ENCODE results near the gene MARS1. TPM values are rescaled to one million over a fixed set of nuclear protein-coding genes. Genes with fewer than 3 reads are reported as not detected.

Gene MARS1
- total and polyA plus RNA-seq, 2 donors (not counting 1 experiment from before 2014, with no cell fraction given): 89.9 to 352 TPM

DNA sequence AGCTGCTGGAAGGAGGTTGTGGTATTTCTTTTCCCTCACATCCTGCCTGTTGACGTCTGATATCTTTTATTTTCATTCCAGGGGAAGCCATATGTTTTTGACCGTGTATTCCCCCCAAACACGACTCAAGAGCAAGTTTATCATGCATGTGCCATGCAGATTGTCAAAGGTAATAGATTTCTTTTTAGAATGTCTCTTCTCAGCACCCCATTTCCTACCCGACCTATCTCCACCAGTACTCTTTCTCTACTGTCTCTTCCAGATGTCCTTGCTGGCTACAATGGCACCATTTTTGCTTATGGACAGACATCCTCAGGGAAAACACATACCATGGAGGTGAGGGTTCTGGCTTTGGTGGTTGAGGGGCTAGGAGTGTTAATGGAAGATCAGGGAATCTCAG lies 75.5 kb downstream of the MARS1 start:
- H3K27me3 ChIP-seq (ENCODE audit: control insufficient read depth, insufficient read depth, low read length): no peaks in the 10 kb centered on the region
- H3K4me3 ChIP-seq (replicated peaks in 1 of 4; ENCODE audit: control extremely low read depth in 1 of 4, insufficient read depth in 1 of 4, low read depth in 3 of 4, low read length in 4 of 4): no peak overlapping the region
- no peaks in the 10 kb centered on the region for H3K79me2 ChIP-seq (ENCODE audit: control insufficient read depth, insufficient read depth, low read length)
- no peak overlapping the region for H3K9ac ChIP-seq (ENCODE audit: insufficient read depth, low read length)
- H3K9me3 ChIP-seq (ENCODE audit: control insufficient read depth, insufficient read depth, low read depth, low read length): no peaks in the 10 kb centered on the region
- H3K27ac ChIP-seq (ENCODE audit: insufficient read depth, low read length): no peak overlapping the region
- no peak for DNase-seq (ENCODE audit: low read depth in 2 of 2)
- H3K4me2 ChIP-seq (ENCODE audit: extremely low read depth, insufficient read depth, low read length): no peak overlapping the region
- H2AFZ ChIP-seq (ENCODE audit: low read length): no peak overlapping the region
- H3K4me1 ChIP-seq (ENCODE audit: control insufficient read depth, extremely low read depth, insufficient read depth, low read length): no peaks in the 10 kb centered on the region
- H4K20me1 ChIP-seq (ENCODE audit: control insufficient read depth, extremely low read depth, insufficient read depth, low read length): no peaks in the 10 kb centered on the region
- TF ChIP-seq, protein P1, sequence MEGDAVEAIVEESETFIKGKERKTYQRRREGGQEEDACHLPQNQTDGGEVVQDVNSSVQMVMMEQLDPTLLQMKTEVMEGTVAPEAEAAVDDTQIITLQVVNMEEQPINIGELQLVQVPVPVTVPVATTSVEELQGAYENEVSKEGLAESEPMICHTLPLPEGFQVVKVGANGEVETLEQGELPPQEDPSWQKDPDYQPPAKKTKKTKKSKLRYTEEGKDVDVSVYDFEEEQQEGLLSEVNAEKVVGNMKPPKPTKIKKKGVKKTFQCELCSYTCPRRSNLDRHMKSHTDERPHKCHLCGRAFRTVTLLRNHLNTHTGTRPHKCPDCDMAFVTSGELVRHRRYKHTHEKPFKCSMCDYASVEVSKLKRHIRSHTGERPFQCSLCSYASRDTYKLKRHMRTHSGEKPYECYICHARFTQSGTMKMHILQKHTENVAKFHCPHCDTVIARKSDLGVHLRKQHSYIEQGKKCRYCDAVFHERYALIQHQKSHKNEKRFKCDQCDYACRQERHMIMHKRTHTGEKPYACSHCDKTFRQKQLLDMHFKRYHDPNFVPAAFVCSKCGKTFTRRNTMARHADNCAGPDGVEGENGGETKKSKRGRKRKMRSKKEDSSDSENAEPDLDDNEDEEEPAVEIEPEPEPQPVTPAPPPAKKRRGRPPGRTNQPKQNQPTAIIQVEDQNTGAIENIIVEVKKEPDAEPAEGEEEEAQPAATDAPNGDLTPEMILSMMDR (conservative IDR thresholded peaks at IDR 0.05 in 1 of 2, IDR thresholded peaks at IDR 0.05 in 1 of 2; ENCODE audit: low read depth in 1 of 2, low read length in 2 of 2): no peak
- no peak for TF ChIP-seq EZH2 (IDR thresholded peaks at IDR 0.05; ENCODE audit: low read length, missing control alignments)
- no peaks in the 10 kb centered on the region for H3K36me3 ChIP-seq (ENCODE audit: control insufficient read depth, insufficient read depth, low read length)

DNA sequence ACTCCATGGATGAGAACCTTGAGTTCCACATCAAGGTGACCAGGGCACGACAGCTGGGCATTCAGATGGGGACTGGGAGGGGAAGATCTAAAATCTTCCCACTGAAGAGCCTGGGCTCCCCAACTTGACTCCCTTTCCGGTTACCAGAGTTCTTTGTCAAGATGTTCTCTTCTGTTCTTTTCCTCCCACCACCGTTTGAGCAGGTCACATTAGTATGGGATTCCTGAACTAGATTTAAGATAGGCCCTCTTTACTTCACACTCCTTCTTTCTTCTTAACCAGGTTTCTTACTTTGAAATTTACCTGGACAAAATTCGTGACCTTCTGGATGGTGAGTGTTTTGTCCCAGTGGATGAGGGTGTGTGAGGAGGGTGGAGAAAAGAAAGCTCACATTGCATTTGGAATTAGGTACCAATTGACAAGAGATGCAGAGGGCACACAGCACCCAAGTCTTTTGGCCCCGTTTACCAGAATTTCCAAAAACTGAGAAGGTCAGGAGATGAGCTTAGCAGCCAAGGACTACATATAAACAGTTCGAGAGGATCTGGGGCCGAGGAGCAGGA lies 76.4 kb downstream of the MARS1 start:
- Histone ChIP-seq H3K9ac (ENCODE audit: insufficient read depth, low read length) (no peak overlapping the region), H3K36me3 (ENCODE audit: control insufficient read depth, insufficient read depth, low read length) (no peaks in the 10 kb centered on the region), H3K79me2 (ENCODE audit: control insufficient read depth, insufficient read depth, low read length) (no peaks in the 10 kb centered on the region), H3K4me1 (ENCODE audit: control insufficient read depth, extremely low read depth, insufficient read depth, low read length) (no peaks in the 10 kb centered on the region), H4K20me1 (ENCODE audit: control insufficient read depth, extremely low read depth, insufficient read depth, low read length) (no peaks in the 10 kb centered on the region), H2AFZ (ENCODE audit: low read length) (no peak overlapping the region), H3K4me2 (ENCODE audit: extremely low read depth, insufficient read depth, low read length) (no peak overlapping the region), H3K4me3 (replicated peaks in 1 of 4; ENCODE audit: control extremely low read depth in 1 of 4, insufficient read depth in 1 of 4, low read depth in 3 of 4, low read length in 4 of 4) (no peak overlapping the region), H3K27ac (ENCODE audit: insufficient read depth, low read length) (no peak overlapping the region), H3K9me3 (ENCODE audit: control insufficient read depth, insufficient read depth, low read depth, low read length) (no peaks in the 10 kb centered on the region), H3K27me3 (ENCODE audit: control insufficient read depth, insufficient read depth, low read length) (no peaks in the 10 kb centered on the region)
- no peak for DNase-seq (ENCODE audit: low read depth in 2 of 2)
- no peak for TF ChIP-seq EZH2 (IDR thresholded peaks at IDR 0.05; ENCODE audit: low read length, missing control alignments)
- TF ChIP-seq, protein P1 (conservative IDR thresholded peaks at IDR 0.05 in 1 of 2, IDR thresholded peaks at IDR 0.05 in 1 of 2; ENCODE audit: low read depth in 1 of 2, low read length in 2 of 2): no peak

Other genes with a start within 250 kb of the MARS1 start
- gene STAC3, start 236.9 kb upstream of the MARS1 start, total RNA-seq: 0.26 and 0.33 TPM in 2 replicates
- 0.18 and 0.33 TPM in 2 replicates for gene STAC3, start 236.9 kb upstream of the MARS1 start, polyA plus RNA-seq
- 11.3 and 21.3 TPM in 2 replicates for gene R3HDM2, start 57.0 kb upstream of the MARS1 start, total RNA-seq
- 18.5 and 22.8 TPM in 2 replicates for gene R3HDM2, start 57.0 kb upstream of the MARS1 start, polyA plus RNA-seq
- not detected in 2 replicates for gene INHBC, start 53.3 kb upstream of the MARS1 start, total RNA-seq
- 0.05 TPM in 1 of 2 replicates, not detected in the other for gene INHBC, start 53.3 kb upstream of the MARS1 start, polyA plus RNA-seq
- 9.2 and 26.4 TPM in 2 replicates for gene INHBE, start 32.8 kb upstream of the MARS1 start, total RNA-seq
- 0.41 and 0.67 TPM in 2 replicates for gene INHBE, start 32.8 kb upstream of the MARS1 start, polyA plus RNA-seq
- gene GLI1, start 28.3 kb upstream of the MARS1 start, total RNA-seq: 1.0 and 2.0 TPM in 2 replicates
- gene GLI1, start 28.3 kb upstream of the MARS1 start, polyA plus RNA-seq: 0.40 and 0.97 TPM in 2 replicates
- gene ARHGAP9, start 8.2 kb upstream of the MARS1 start, total RNA-seq: under 0.01 TPM in 2 replicates
- 0.08 and 0.10 TPM in 2 replicates for gene ARHGAP9, start 8.2 kb upstream of the MARS1 start, polyA plus RNA-seq
- gene DDIT3, start 32.4 kb downstream of the MARS1 start, total RNA-seq: 249 and 265 TPM in 2 replicates
- 32.5 and 57.8 TPM in 2 replicates for gene DDIT3, start 32.4 kb downstream of the MARS1 start, polyA plus RNA-seq
- 5.1 and 7.1 TPM in 2 replicates for gene MBD6, start 34.8 kb downstream of the MARS1 start, total RNA-seq
- gene MBD6, start 34.8 kb downstream of the MARS1 start, polyA plus RNA-seq: 3.0 and 3.1 TPM in 2 replicates
- gene DCTN2, start 59.1 kb downstream of the MARS1 start, total RNA-seq: 101 and 108 TPM in 2 replicates
- gene DCTN2, start 59.1 kb downstream of the MARS1 start, polyA plus RNA-seq: 211 and 229 TPM in 2 replicates
- gene KIF5A, start 62.0 kb downstream of the MARS1 start, total RNA-seq: 0.51 and 1.3 TPM in 2 replicates
- gene KIF5A, start 62.0 kb downstream of the MARS1 start, polyA plus RNA-seq: 0.53 and 0.89 TPM in 2 replicates
- gene PIP4K2C, start 103.1 kb downstream of the MARS1 start, total RNA-seq: 9.0 and 11.9 TPM in 2 replicates
- 24.3 and 25.2 TPM in 2 replicates for gene PIP4K2C, start 103.1 kb downstream of the MARS1 start, polyA plus RNA-seq
- gene DTX3, start 116.8 kb downstream of the MARS1 start, total RNA-seq: 16.4 and 30.4 TPM in 2 replicates
- gene DTX3, start 116.8 kb downstream of the MARS1 start, polyA plus RNA-seq: 12.1 and 17.3 TPM in 2 replicates
- gene ARHGEF25, start 123.4 kb downstream of the MARS1 start, total RNA-seq: 34.4 and 40.0 TPM in 2 replicates
- gene ARHGEF25, start 123.4 kb downstream of the MARS1 start, polyA plus RNA-seq: 12.1 and 15.7 TPM in 2 replicates
- gene B4GALNT1, start 145.1 kb downstream of the MARS1 start, total RNA-seq: 0.51 and 2.3 TPM in 2 replicates
- gene B4GALNT1, start 145.1 kb downstream of the MARS1 start, polyA plus RNA-seq: 1.3 and 3.4 TPM in 2 replicates
- gene OS9, start 206.1 kb downstream of the MARS1 start, total RNA-seq: 170 and 260 TPM in 2 replicates
- gene OS9, start 206.1 kb downstream of the MARS1 start, polyA plus RNA-seq: 274 and 316 TPM in 2 replicates